K562 (cell line): ENCODE measurements around the gene IMP4. TPM values are rescaled to one million over a fixed set of nuclear protein-coding genes. Genes with fewer than 3 reads are reported as not detected.
A peak's percentile ranks its signal among the peaks of the same experiment; 100 is the strongest.

ENCODE experiments used
- EZH2 ChIP-seq: IDR thresholded peaks from 2 replicates; pipeline ENCODE4 v1.6.1; 2012; ENCODE audit warnings: low read depth, mild to moderate bottlenecking, inconsistent platforms, low read length, borderline replicate concordance
- HMBOX1 ChIP-seq: sonication (generic); IDR thresholded peaks from 2 replicates; pipeline ENCODE4 v1.6.1; 2016
- HMG20B ChIP-seq: fragments of 250-450 bp; sonication (Bioruptor Pico); IDR thresholded peaks from 2 replicates; pipeline ENCODE4 v1.5.0; 2021; ENCODE audit warnings: mild to moderate bottlenecking
- IRF9 ChIP-seq: fragments of 450-650 bp; IDR thresholded peaks from 2 replicates; pipeline ENCODE4 v1.6.1; 2016; ENCODE audit warnings: missing biosample characterization, missing genetic modification characterization
- JUN ChIP-seq, 2 experiments: sonication (generic) in 1 of 2; formaldehyde crosslinking in 1 of 2; IDR thresholded peaks; 2 replicates each; pipeline versions ENCODE4 v1.6.1 to v1.8.0; 2012 to 2022; ENCODE audit warnings: borderline replicate concordance in 2 of 2, mild to moderate bottlenecking in 2 of 2, improper control_type of control experiment in 1 of 2, low read depth in 1 of 2, low read length in 1 of 2, missing genetic modification reagents in 1 of 2
- KLF16 ChIP-seq: IDR thresholded peaks from 2 replicates; pipeline ENCODE4 v1.6.1; 2016; ENCODE audit warnings: antibody characterized with exemption
- MCM3 ChIP-seq: fragments of 450-650 bp; IDR thresholded peaks from 2 replicates; pipeline ENCODE4 v1.6.1; 2016
- NR4A1 ChIP-seq, 2 experiments: fragments of 250-450 bp in 1 of 2; fragments of 450-650 bp in 1 of 2; sonication (Bioruptor Pico) in 1 of 2; IDR thresholded peaks; 2 replicates each; pipeline versions ENCODE4 v1.4.0 to v1.6.1; 2016 to 2020; ENCODE audit warnings: mild to moderate bottlenecking in 2 of 2, missing compliant biosample characterization in 1 of 2, missing genetic modification characterization in 1 of 2, moderate library complexity in 1 of 2
- RB1 ChIP-seq: fragments of 450-650 bp; IDR thresholded peaks from 2 replicates; pipeline ENCODE4 v1.6.1; 2017; ENCODE audit warnings: low read depth, mild to moderate bottlenecking
- SMAD2 ChIP-seq: fragments of 150-350 bp; IDR thresholded peaks from 2 replicates; pipeline ENCODE4 v1.6.1; 2014; ENCODE audit warnings: low read depth, mild to moderate bottlenecking, low read length
- SNIP1 ChIP-seq: fragments of 450-650 bp; IDR thresholded peaks from 2 replicates; pipeline ENCODE4 v1.7.1; 2017; ENCODE audit warnings: low read depth, mild to moderate bottlenecking
- STAT5B ChIP-seq: fragments of 250-450 bp; sonication (Bioruptor Pico); IDR thresholded peaks from 2 replicates; pipeline ENCODE4 v1.8.0; 2021; ENCODE audit warnings: mild to moderate bottlenecking, inconsistent platforms
- STAT6 ChIP-seq: sonication (generic); formaldehyde crosslinking; IDR thresholded peaks from 2 replicates; pipeline ENCODE4 v1.8.1; 2023; ENCODE audit warnings: mild to moderate bottlenecking, missing genetic modification reagents
- XRCC5 ChIP-seq: fragments of 200-400 bp; formaldehyde crosslinking; IDR thresholded peaks from 2 replicates; pipeline ENCODE4 v1.6.1; 2017; ENCODE audit warnings: low read depth, mild to moderate bottlenecking, low read length
- ZC3H8 ChIP-seq: fragments of 450-650 bp; IDR thresholded peaks from 2 replicates; pipeline ENCODE4 v1.6.1; 2017
- ZFP1 ChIP-seq: fragments of 450-650 bp; formaldehyde crosslinking; IDR thresholded peaks from 2 replicates; pipeline ENCODE4 v1.4.0; 2020; ENCODE audit warnings: mild to moderate bottlenecking, mixed read lengths
- ZFPM2 ChIP-seq: fragments of 250-450 bp; sonication (Bioruptor Pico); IDR thresholded peaks from 2 replicates; pipeline ENCODE4 v1.5.1; 2022; ENCODE audit warnings: mild to moderate bottlenecking
- ZNF75A ChIP-seq: fragments of 450-650 bp; formaldehyde crosslinking; IDR thresholded peaks from 2 replicates; pipeline ENCODE4 v1.4.0; 2020; ENCODE audit warnings: mild to moderate bottlenecking
- ZNF778 ChIP-seq: fragments of 450-650 bp; formaldehyde crosslinking; IDR thresholded peaks from 2 replicates; pipeline ENCODE4 v1.4.0; 2020; ENCODE audit warnings: mild to moderate bottlenecking, moderate library complexity
- polyA plus RNA-seq, 8 experiments: library from polyadenylated mRNA; depleted of rRNA in 4 of 8; stranded (reverse) in 5 of 8; unstranded in 3 of 8; fragments of >200 nt; fragmentation: Nextera tagmentation in 2 of 8; fragmentation: Illumina TruSeq in 1 of 8; extraction: Ambion mirVana in 2 of 8; extraction: Trizol in 1 of 8; gene quantifications; 2 replicates each; pipeline versions ENCODE4 v1.2.1 to v1.2.3, GENCODE V29; 2011 to 2014; ENCODE audit warnings: inconsistent platforms in 1 of 8, missing spikeins in 1 of 8
- total RNA-seq, 7 experiments: library from RNA; depleted of rRNA in 6 of 7; stranded (reverse); fragments of >200 nt in 6 of 7; fragmentation: Illumina TruSeq in 2 of 7; extraction: Trizol in 2 of 7; gene quantifications; 2 replicates each; pipeline versions ENCODE4 v1.2.1 to v1.2.3, GENCODE V29; 2011 to 2021; ENCODE audit warnings: low replicate concordance in 1 of 7
- TF ChIP-seq, protein P1 (sequence below), 2 experiments: fragments of 450-650 bp; IDR thresholded peaks; 2 replicates each; pipeline ENCODE4 v1.6.1; 2018; ENCODE audit warnings: mild to moderate bottlenecking in 2 of 2, low read depth in 1 of 2; ENCODE audit not compliant: partially characterized antibody in 2 of 2

The IMP4 gene
- total and polyA plus RNA-seq, 9 of the 15 experiments (the other 6 are each of a cell fraction or from before 2014, with no cell fraction given) = 35.4 to 209 (median 100.0) TPM

- TF ChIP-seq, protein P1, sequence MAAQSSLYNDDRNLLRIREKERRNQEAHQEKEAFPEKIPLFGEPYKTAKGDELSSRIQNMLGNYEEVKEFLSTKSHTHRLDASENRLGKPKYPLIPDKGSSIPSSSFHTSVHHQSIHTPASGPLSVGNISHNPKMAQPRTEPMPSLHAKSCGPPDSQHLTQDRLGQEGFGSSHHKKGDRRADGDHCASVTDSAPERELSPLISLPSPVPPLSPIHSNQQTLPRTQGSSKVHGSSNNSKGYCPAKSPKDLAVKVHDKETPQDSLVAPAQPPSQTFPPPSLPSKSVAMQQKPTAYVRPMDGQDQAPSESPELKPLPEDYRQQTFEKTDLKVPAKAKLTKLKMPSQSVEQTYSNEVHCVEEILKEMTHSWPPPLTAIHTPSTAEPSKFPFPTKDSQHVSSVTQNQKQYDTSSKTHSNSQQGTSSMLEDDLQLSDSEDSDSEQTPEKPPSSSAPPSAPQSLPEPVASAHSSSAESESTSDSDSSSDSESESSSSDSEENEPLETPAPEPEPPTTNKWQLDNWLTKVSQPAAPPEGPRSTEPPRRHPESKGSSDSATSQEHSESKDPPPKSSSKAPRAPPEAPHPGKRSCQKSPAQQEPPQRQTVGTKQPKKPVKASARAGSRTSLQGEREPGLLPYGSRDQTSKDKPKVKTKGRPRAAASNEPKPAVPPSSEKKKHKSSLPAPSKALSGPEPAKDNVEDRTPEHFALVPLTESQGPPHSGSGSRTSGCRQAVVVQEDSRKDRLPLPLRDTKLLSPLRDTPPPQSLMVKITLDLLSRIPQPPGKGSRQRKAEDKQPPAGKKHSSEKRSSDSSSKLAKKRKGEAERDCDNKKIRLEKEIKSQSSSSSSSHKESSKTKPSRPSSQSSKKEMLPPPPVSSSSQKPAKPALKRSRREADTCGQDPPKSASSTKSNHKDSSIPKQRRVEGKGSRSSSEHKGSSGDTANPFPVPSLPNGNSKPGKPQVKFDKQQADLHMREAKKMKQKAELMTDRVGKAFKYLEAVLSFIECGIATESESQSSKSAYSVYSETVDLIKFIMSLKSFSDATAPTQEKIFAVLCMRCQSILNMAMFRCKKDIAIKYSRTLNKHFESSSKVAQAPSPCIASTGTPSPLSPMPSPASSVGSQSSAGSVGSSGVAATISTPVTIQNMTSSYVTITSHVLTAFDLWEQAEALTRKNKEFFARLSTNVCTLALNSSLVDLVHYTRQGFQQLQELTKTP (IDR thresholded peaks at IDR 0.05; ENCODE audit: low read depth in 1 of 2, partially characterized antibody in 2 of 2) = no peak
- TF ChIP-seq JUN (IDR thresholded peaks at IDR 0.05; ENCODE audit: borderline replicate concordance, low read depth, low read length) = no peak
- 0 out of 2 replicates have a peak, but pooled peaks have one; percentile 48 for TF ChIP-seq JUN (CRISPR knock-in tag; IDR thresholded peaks at IDR 0.05; ENCODE audit: borderline replicate concordance)
- TF ChIP-seq ZFP1 (CRISPR knock-in tag) = no peak
- no peak for TF ChIP-seq ZNF75A (CRISPR knock-in tag)
- no peak for TF ChIP-seq KLF16
- TF ChIP-seq HMG20B = no peak
- no peak for TF ChIP-seq IRF9 (tag)
- TF ChIP-seq SNIP1 = no peak
- TF ChIP-seq EZH2 = no peak
- no peak for TF ChIP-seq STAT5B
- no peak for TF ChIP-seq ZC3H8
- peak; percentile 89 for TF ChIP-seq XRCC5
- TF ChIP-seq STAT6 (CRISPR knock-in tag) = no peak; the same call in 1 of the 2 replicates
- no peak for TF ChIP-seq SMAD2
- no peak for TF ChIP-seq NR4A1 (CRISPR knock-in tag; IDR thresholded peaks at IDR 0.05)
- TF ChIP-seq NR4A1 (tag; IDR thresholded peaks at IDR 0.05) = no peak
- TF ChIP-seq ZNF778 = no peak
- TF ChIP-seq HMBOX1 = no peak
- no peak for TF ChIP-seq ZFPM2 (CRISPR knock-in tag)
- TF ChIP-seq MCM3 = no peak
- TF ChIP-seq RB1 = peak; percentile 87
Observed at GRCh38 chr2:130372055-130372832, 29.5 kb downstream of the IMP4 start (continued).
